Suppressor macrophage (primary cell): ENCODE data around the gene ASTN1.

Experiments
- DNase-seq, 4 experiments: peaks; one replicate each; pipeline ENCODE4 v3.0.0-alpha.2; 2020 to 2022
- total RNA-seq, 17 experiments: gene quantifications; one replicate each; lab custom pipeline; 2026; ENCODE audit warnings: mixed read lengths in 6 of 17, inconsistent platforms in 3 of 17; lab: John Stamatoyannopoulos, UW

Gene ASTN1
- total RNA-seq, result 0 to 5.0 (median 0) reads per million in 17 experiments

DNA sequence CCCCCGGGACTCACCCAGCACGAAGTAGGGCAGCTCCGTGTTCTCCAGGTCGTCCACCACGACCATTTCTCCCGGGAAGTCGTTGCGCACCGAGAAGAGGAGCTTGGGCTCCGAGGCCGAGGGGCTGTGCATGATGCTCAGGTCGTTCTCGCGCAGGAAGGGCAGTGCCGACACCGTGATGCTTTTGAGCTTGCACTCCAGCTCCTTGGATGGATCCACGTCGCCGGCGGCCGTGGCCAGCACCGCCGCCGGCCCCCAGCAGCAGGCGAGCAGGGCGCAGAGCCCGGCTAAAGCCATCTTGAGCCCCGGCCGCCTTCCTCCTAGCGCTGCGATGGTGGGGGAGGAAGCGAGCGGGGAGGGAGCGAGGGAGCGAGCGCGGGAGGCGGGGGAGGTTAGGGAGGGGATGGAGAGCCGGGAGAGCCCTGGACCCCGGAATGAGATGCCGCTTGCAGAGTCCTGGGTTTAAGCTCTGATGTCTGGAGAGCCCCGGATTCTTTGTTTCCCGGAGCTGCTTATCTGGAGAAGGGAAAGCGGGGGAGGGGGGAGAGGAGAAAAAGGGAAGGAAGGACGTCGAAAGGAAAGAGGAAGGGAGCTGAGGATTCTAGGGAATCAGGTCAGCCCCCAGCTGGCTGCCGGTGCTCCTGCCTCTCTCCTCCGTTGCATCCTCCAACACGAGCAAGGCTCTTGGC lies at the start of gene ASTN1:
ASTN1 (minus strand) TSS at position 333 of the 689 bp plus-strand sequence; CDS start at position 297, 36 bp downstream.
- DNase-seq, result no peak

DNA sequence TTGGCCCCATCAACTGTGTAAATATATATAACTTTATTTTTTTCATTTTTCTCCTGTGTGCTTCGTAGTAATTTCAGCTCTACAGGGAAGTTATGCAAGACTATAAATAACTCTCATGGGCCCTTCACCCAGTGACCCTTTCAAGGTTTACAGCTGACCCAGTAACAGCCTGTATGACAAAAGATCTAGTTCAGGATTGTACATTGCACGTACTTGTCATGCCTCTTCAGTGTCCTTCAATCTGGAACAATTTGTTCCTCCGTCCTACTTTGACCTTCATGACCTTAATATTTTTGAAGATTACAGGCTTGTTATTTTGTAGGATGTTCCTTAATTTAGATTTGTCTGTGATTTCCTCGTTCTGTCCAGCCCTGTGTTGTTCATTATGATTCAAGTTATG lies 46.7 kb upstream of the ASTN1 start:
- no peak for DNase-seq

DNA sequence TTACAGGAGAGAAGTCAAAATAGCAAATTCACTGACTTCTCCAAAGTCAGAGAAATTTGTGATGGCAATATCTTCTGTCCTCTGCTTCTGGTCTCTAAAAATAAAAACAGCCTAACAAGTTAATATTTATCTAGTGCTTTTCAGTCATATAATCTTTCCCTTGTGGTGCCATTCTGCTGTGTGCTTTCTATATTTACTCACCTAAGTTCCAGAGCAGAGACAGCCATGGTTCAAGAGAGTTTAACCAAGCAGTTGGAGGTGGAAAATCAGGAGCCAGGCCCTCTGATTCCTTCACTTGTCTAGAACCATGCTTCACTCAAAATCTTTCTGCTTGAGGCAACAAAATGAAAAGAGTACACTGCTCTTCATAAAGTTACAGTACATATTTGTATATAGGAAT lies 45.6 kb upstream of the ASTN1 start:
- DNase-seq, result no peak

- DNase-seq, result no peak
Observed at GRCh38 chr1:177209357-177209756, 44.8 kb upstream of the ASTN1 start.

DNA sequence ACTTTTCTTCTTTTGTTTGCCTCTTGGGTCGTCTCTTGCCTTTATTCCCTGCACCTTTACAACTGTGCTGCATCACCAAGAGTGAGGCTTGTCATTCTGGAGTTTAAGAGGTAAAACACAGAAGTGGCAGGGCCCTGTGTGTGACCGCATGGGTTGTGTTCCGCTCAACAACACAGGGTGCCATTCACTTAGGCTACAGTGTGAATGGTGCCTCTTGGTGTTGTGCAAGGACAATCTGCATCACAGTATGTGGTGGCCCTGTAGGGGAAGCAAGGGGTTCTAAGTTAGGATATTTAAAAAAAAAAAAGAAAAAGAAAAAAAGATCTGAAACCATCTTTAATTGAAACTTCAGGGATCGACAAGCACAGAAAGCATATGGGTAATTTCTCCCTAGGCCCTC lies 44.4 kb upstream of the ASTN1 start:
- DNase-seq, result no peak

DNA sequence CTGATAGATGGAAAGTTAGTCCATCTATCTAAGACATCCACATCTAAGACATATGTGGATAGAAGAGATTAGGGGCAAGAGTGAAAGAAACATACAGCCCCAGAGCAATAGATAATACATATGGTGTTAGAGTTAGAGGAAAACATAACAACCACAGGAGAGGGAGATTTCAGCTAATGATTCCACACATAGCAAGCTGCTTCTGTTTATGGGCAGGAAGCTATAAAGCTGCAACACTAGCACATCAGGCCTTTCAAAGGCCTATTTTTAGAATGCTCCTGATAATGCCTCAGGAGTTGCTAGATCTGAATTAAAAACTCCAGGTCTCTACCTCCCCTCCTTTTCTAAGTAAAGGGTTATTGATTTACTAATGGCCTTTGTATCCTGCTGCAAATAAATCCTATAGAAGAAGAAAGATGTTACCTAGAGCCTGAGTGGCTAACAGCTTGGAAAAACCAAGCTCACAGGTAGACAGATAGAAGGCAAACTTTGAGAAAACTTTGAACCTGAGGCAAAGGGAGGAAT lies 42.4 kb upstream of the ASTN1 start:
- DNase-seq, result no peak

DNA sequence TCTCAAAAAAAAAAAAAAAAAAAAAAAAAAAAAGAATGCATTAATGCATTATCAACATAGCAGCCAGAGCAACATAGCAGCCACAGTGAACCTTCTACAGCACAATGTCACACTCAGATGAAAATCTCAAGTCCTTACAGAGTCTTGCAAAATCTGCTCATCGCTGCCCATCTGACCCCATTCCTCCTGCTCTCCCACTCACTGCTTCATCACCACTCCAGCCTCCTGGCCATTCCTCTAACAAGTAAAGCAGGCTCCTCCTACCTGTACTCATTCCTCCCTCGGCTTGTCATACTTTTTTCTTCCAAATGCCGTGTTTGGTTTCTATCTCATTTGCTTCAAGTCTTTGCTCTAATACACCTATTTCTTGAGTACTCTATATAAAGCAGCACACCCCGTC lies 35.8 kb upstream of the ASTN1 start:
- no peak for DNase-seq

- DNase-seq, result no peak
Observed at GRCh38 chr1:177198243-177198642, 33.7 kb upstream of the ASTN1 start.

DNA sequence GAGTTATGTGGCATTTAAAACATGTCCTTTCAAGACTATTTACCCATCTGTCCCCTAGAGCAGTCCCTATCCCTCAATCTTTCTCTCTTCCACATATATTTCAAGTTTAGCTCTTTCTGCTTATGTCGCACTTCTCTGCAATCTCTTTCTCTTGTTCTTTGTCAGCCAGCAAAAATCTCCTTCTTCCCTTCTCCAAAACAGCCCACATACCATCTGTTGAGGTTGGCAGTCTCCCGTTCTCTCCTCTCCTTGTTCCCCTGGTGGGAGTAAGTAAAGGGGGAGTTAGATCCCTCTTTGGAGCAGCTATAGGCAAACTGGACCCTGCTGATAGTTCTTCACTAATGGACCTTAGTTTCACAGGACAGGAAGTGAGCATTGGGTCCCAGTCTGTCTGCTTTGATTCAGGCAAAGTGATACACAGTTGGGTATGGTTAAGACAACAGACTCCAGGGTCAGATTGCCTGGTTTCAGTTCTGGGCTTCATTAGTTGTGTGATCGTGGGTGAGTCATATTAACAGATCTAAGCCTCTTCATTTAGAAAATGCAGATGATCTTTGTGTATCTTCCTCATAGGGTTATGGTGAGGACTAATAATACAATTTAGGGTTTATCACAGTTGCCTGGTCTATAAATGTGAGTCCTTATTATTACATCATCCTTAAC lies 25.9 kb upstream of the ASTN1 start:
- DNase-seq, result no peak

DNA sequence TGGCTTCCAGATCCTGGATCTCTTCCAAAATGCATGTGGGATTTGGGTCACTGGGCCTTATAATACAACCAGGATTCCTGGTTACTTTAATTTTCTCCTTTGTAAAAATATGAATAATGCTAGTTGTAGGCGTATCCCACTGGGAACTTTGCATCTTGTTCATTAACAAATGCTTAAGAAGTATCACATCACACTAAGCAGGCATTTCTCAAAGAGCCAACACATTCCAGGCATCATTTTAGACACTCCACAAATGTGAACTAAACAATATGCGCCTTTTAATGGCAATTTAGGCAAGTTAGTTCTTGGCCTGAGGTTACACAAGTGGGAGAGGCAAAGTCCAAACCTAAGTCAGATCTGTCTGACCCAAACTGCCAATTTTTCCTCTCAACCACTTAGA lies 22.1 kb upstream of the ASTN1 start:
- DNase-seq, result no peak

- DNase-seq, result peak in 3 of 4 experiments; percentile 5 to 30 (median 9)
Observed at GRCh38 chr1:177185209-177185608, 20.7 kb upstream of the ASTN1 start.

- no peak for DNase-seq
Observed at GRCh38 chr1:177183836-177184235, 19.3 kb upstream of the ASTN1 start.

GRCh38 chr1:177181631-177182291 lies 17.2 kb upstream of the ASTN1 start:
- DNase-seq, result peak; percentile 37 to 64 (median 44)

DNA sequence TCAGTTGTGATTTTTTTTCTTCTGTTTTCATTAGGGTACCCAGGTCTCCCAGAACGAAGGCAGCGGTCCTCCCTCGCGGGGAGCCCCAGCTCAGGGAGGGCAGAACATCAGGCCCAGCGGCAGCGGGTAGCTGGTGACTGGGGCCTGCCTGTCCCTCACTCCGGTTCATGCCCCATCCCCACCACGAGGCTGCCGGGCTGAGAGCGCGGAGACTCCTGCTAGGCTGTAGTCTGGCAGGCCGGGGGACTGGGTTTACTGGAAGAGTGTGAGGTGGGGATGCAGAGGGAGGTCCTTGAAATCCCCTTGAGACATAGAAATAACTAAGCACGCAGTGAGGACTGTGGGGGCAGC lies 16.7 kb upstream of the ASTN1 start:
- DNase-seq, result no peak

GRCh38 chr1:177174921-177175634 lies 10.6 kb upstream of the ASTN1 start:
- DNase-seq, result no peak

- no peak for DNase-seq
Observed at GRCh38 chr1:177173976-177174375, 9.5 kb upstream of the ASTN1 start.

DNA sequence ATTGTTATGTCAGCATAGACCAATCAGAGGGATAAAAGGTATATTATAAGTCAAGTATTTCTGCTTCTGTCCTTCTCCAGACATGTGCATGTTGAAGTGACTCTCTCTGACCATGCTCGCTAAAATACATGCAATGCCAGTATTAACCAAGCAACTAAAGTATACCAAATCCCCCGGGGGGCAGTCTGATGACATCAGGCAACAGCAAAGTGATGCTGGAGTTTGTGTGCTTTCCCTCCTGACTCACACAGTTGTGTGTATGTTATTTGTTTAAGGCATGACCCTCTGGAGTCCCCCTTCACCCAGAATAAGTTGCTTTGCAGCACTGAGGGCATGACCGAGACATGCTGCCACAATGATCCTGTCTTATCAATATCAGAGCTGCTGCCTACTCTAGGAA lies 8.4 kb upstream of the ASTN1 start:
- DNase-seq, result no peak

DNA sequence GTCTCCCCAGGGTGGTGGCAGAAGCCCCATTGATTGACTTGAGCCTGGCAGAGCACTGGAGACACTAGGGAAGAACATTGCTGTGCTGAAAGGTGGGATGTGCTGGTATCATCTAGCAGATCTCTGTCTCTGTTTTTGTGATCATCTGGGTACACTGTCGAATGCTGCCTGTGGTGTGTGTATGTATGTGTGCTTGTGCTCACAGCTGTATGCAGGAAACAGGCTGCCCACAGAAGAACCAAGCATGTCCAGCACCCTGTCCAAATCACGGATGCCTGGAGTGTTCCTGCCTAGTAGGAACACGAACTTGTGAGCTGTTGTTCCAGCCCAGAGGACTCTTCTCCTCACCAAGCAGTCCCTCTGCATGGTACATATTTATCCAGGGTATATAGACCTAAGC lies 7.8 kb upstream of the ASTN1 start:
- DNase-seq, result no peak

GRCh38 chr1:177171536-177172123 lies 7.1 kb upstream of the ASTN1 start:
- no peak for DNase-seq

- DNase-seq, result no peak
Observed at GRCh38 chr1:177170756-177171535, 6.4 kb upstream of the ASTN1 start, which contains the start of gene BRINP2. Gene BRINP2 (plus strand): TSS chr1:177170958. CDS start chr1:177229877, 58,919 bp downstream.

DNA sequence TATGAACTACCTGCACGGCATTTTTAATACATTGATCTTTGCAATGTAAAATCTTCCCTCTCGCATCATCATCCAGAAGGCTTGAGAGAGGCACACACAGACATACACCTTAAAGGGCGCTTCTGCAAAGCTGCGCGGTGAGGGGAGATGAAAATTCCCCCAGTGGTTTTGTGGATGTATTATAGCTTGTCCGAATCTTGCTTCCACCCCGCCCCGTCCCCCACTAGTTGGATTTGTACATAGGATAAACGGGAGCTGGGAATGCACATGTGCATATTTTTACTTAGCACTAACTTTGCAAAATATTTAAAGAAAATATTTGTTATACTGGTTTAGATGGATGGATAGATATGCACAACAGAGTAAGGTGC lies 542 bp upstream of the ASTN1 start:
- no peak for DNase-seq
